Measurements from ENCODE around the gene DLL4. TPM values are rescaled to one million over a fixed set of nuclear protein-coding genes. Genes with fewer than 3 reads are reported as not detected.

DLL4 gene
- total RNA-seq, 1 experiment from 2014 or later: 0.31 TPM

DNA sequence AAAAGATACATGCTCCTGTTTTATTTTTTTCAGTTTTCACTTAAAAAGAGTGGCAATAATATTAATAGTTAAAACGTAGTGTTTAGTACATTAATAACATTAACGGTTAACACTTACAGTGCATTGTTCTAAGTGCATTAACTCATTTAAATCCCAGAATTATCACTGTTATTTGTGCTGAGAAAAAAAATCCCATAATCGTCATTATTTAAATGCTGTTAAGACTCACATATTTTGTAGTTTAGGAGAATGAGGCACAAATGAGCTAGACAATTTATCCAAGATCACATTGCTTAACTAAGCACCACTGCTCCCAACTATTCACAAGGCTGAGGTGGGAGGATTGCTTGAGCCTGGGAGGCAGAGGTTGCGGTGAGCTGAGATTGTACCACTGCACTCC, 59.0 kb downstream of the DLL4 start:
- no peak for DNase-seq (ENCODE audit: low read depth)

Small RNA genes within 50 kb of the gene (small RNA-seq; reads per million reads assigned to genes)
- not detected for gene ISCA1P4

Other genes starting within 250 kb of the DLL4 start
- gene RAD51, start 234.2 kb upstream of the DLL4 start, total RNA-seq (2014; rRNA removed; shearing (Covaris generic)): 10.9 and 17.7 TPM in 2 replicates
- 12.9 and 26.9 TPM in 2 replicates for gene RMDN3, start 174.1 kb upstream of the DLL4 start, total RNA-seq (2014; rRNA removed; shearing (Covaris generic))
- gene GCHFR, start 165.3 kb upstream of the DLL4 start, total RNA-seq (2014; rRNA removed; shearing (Covaris generic)): 0.51 TPM in 1 of 2 replicates, not detected in the other
- 0.16 and 0.27 TPM in 2 replicates for gene C15orf62, start 159.4 kb upstream of the DLL4 start, total RNA-seq (2014; rRNA removed; shearing (Covaris generic))
- gene ZFYVE19, start 122.3 kb upstream of the DLL4 start, total RNA-seq (2014; rRNA removed; shearing (Covaris generic)): 18.4 and 22.3 TPM in 2 replicates
- 28.0 and 40.7 TPM in 2 replicates for gene DNAJC17, start 121.9 kb upstream of the DLL4 start, total RNA-seq (2014; rRNA removed; shearing (Covaris generic))
- gene PPP1R14D, start 100.6 kb upstream of the DLL4 start, total RNA-seq (2014; rRNA removed; shearing (Covaris generic)): not detected in 2 replicates
- 0.35 and 0.63 TPM in 2 replicates for gene SPINT1, start 85.3 kb upstream of the DLL4 start, total RNA-seq (2014; rRNA removed; shearing (Covaris generic))
- 0.43 and 1.5 TPM in 2 replicates for gene RHOV, start 55.1 kb upstream of the DLL4 start, total RNA-seq (2014; rRNA removed; shearing (Covaris generic))
- 36.4 and 36.8 TPM in 2 replicates for gene VPS18, start 34.9 kb upstream of the DLL4 start, total RNA-seq (2014; rRNA removed; shearing (Covaris generic))
- gene CHAC1, start 24.1 kb downstream of the DLL4 start, total RNA-seq (2014; rRNA removed; shearing (Covaris generic)): 9.4 and 11.8 TPM in 2 replicates
- 27.6 and 46.3 TPM in 2 replicates for gene INO80, start 186.9 kb downstream of the DLL4 start, total RNA-seq (2014; rRNA removed; shearing (Covaris generic))

Measured in HT1080 (cell line).